Measurements from ENCODE around the gene BCAT1. TPM values are rescaled to one million over a fixed set of nuclear protein-coding genes. Genes with fewer than 3 reads are reported as not detected.

Gene BCAT1
- total RNA-seq, 1 donor from 2014 or later = 186 TPM

GRCh38 chr12:24770821-24771220, 178.1 kb downstream of the BCAT1 start:
- DNase-seq (ENCODE audit: low read depth in 2 of 2) = no peak

- no peak for DNase-seq (ENCODE audit: low read depth in 2 of 2)
Measured at GRCh38 chr12:24770334-24770733, 178.6 kb downstream of the BCAT1 start.

- DNase-seq (ENCODE audit: low read depth in 2 of 2) = no peak
Measured at GRCh38 chr12:24769682-24770081, 179.2 kb downstream of the BCAT1 start.

- DNase-seq (ENCODE audit: low read depth in 2 of 2) = no peak
Measured at GRCh38 chr12:24768415-24768814, 180.5 kb downstream of the BCAT1 start.

GRCh38 chr12:24767016-24767415, 181.9 kb downstream of the BCAT1 start:
- DNase-seq (ENCODE audit: low read depth in 2 of 2) = no peak

GRCh38 chr12:24764712-24765111, 184.2 kb downstream of the BCAT1 start:
- no peak for DNase-seq (ENCODE audit: low read depth in 2 of 2)

GRCh38 chr12:24760606-24761378, 188.1 kb downstream of the BCAT1 start:
- no peak for DNase-seq (ENCODE audit: low read depth in 2 of 2)

- DNase-seq (ENCODE audit: low read depth in 2 of 2) = no peak
Measured at GRCh38 chr12:24760162-24760561, 188.7 kb downstream of the BCAT1 start.

Other genes with a start within 250 kb of the BCAT1 start
- under 0.01 TPM in 1 of 2 replicates, not detected in the other for gene DNAI7, start 246.1 kb upstream of the BCAT1 start, total RNA-seq
- 11.4 and 12.3 TPM in 2 replicates for gene ETFRF1, start 246.1 kb upstream of the BCAT1 start, total RNA-seq